22Rv1 (cell line): Measurements from ENCODE around the gene LRBA.

Source experiments
- H3K27ac ChIP-seq: fragments of 450-650 bp; 2 replicates; pipeline ENCODE4 v1.5.1; 2017
- CTCF ChIP-seq: fragments of 450-650 bp; IDR thresholded peaks from 2 replicates; pipeline ENCODE4 v1.5.1; 2017; ENCODE audit warnings: mild to moderate bottlenecking
- ZFX ChIP-seq: fragments of 450-650 bp; IDR thresholded peaks from 2 replicates; pipeline ENCODE4 v1.6.1; 2017; ENCODE audit warnings: antibody characterized with exemption, borderline replicate concordance

The LRBA gene

GRCh38 chr4:150713251-150713650, 301.8 kb downstream of the LRBA start:
- no peak overlapping the region for H3K27ac ChIP-seq
- TF ChIP-seq ZFX (no peak), CTCF (no peak)

GRCh38 chr4:150710770-150711375, 304.2 kb downstream of the LRBA start:
- H3K27ac ChIP-seq, result no peak overlapping the region
- TF ChIP-seq ZFX (no peak), CTCF (no peak)

- TF ChIP-seq CTCF, result no peak
- TF ChIP-seq ZFX, result no peak
- H3K27ac ChIP-seq, result no peak overlapping the region
Observed at GRCh38 chr4:150708004-150708403, 307.1 kb downstream of the LRBA start.

GRCh38 chr4:150699599-150699998, 315.5 kb downstream of the LRBA start:
- TF ChIP-seq ZFX, result no peak
- TF ChIP-seq CTCF, result no peak
- H3K27ac ChIP-seq, result no peak overlapping the region

- no peak for TF ChIP-seq ZFX
- TF ChIP-seq CTCF, result no peak
- no peak overlapping the region for H3K27ac ChIP-seq
Observed at GRCh38 chr4:150695162-150695561, 319.9 kb downstream of the LRBA start.

GRCh38 chr4:150694438-150694837, 320.6 kb downstream of the LRBA start:
- TF ChIP-seq ZFX, result no peak
- H3K27ac ChIP-seq, result no peak overlapping the region

GRCh38 chr4:150683775-150684350, 331.2 kb downstream of the LRBA start:
- TF ChIP-seq ZFX (no peak), CTCF (no peak)
- no peak overlapping the region for H3K27ac ChIP-seq

GRCh38 chr4:150682126-150682525, 333.0 kb downstream of the LRBA start:
- TF ChIP-seq CTCF (no peak), ZFX (no peak)
- H3K27ac ChIP-seq, result no peak overlapping the region
